IPS-20b (cell line): ENCODE measurements around the gene ARAF.
A peak's percentile ranks its signal among the peaks of the same experiment; 100 is the strongest.

ENCODE experiments used
- H3K27ac ChIP-seq: one replicate; pipeline ENCODE4 v1.5.1; 2013; ENCODE audit warnings: low read length
- H3K27me3 ChIP-seq: 2 replicates; pipeline ENCODE4 v1.6.1; 2013; ENCODE audit warnings: mild to moderate bottlenecking, low read length, inconsistent platforms; ENCODE audit not compliant: insufficient read depth
- H3K36me3 ChIP-seq: 2 replicates; pipeline ENCODE4 v1.6.1; 2013; ENCODE audit warnings: low read depth, mild to moderate bottlenecking, inconsistent platforms, low read length, moderate library complexity; ENCODE audit not compliant: insufficient read depth
- H3K4me1 ChIP-seq: 2 replicates; pipeline ENCODE4 v1.6.1; 2013; ENCODE audit warnings: mild to moderate bottlenecking, control low read depth, inconsistent platforms, low read length, moderate library complexity; ENCODE audit not compliant: insufficient read depth
- H3K4me3 ChIP-seq: 2 replicates; pipeline ENCODE4 v1.5.1; 2013; ENCODE audit warnings: mild to moderate bottlenecking, low read length, inconsistent platforms
- H3K9ac ChIP-seq: 2 replicates; pipeline ENCODE4 v1.6.1; 2013; ENCODE audit warnings: low read depth, mild to moderate bottlenecking, inconsistent platforms, low read length, moderate library complexity
- H3K9me3 ChIP-seq: 2 replicates; pipeline ENCODE4 v1.6.1; 2013; ENCODE audit warnings: mild to moderate bottlenecking, low read depth, low read length, inconsistent platforms; ENCODE audit not compliant: insufficient read depth

Gene ARAF

DNA sequence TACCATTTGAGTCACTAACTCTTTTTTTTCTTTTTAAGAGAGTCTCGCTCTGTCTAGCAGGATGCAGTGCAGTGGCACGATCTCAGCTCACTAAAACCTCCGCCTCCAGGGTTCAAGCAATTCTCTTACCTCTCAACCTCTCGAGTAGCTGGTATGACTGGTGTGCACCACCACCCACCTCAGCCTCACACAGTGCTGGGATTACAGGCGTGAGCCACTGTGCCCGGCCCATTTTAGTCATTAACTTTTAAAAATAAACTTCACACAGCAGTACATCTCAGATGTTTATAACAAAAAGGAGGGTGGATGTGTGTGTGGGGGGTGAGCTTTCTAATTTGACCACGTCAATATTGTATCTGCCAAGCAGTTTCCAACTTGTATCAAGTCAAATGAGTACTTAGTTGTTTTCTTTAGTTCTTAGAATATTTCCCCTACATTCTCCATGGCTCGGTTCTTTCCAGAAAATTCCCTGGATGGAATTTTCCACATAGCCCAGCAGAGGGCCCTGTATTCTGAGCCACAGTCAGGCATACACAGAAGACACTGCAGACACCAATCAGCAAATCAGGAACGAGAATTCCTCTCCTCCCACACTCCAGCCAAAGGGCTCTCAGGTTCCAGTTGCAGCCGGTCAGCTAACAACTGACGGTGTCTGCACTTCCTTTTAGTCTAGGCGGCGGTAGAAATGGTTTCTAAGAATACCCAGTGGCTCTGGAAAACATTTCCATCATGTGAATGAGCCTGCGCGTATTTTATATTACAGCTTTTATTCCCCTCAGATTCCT lies 20.1 kb upstream of the ARAF start:
- Histone ChIP-seq H3K9me3 (no peaks in the 10 kb centered on the region), H3K27ac (no peak overlapping the region), H3K27me3 (no peaks in the 10 kb centered on the region), H3K4me1 (no peaks in the 10 kb centered on the region; the same call in 1 of the 2 replicates), H3K9ac (peak overlapping the region; percentile 58; the same call in 1 of the 2 replicates), H3K36me3 (no peaks in the 10 kb centered on the region), H3K4me3 (no peak overlapping the region)

GRCh38 chrX:47543496-47543895 lies 17.5 kb upstream of the ARAF start:
- no peaks in the 10 kb centered on the region for H3K9me3 ChIP-seq
- no peak overlapping the region for H3K4me3 ChIP-seq
- H3K27ac ChIP-seq, result no peak overlapping the region
- no peaks in the 10 kb centered on the region for H3K27me3 ChIP-seq
- H3K9ac ChIP-seq, result no peak overlapping the region
- H3K4me1 ChIP-seq, result no peaks in the 10 kb centered on the region; the same call in 1 of the 2 replicates
- H3K36me3 ChIP-seq, result no peaks in the 10 kb centered on the region

DNA sequence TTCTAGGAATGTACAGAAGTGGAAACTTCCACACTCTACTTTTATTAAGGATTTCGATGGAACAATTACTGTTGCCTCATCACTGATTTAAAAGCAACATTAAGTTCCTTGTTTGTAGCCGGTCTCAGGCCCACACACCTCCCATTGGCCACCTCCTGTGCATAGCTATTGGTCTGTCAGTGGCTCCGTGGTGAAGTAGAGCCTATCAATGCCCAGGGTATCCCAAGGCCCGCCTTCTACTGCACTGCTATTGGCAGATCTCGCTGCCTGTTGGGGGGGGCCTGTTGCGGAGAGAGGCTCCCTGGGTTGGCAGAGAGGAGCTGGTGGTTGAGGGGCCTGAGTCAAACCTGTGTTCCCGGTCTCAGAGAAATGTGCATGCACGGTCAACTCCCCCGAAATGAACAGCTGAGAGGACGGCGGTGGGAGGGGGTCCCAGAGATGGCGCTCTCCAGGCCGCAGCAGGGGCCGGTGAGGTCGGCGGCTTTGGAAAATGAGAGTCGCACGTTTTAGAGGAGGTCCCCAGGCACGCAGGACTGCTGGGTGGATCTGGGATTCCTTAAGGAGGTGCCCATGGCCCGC lies 4.9 kb upstream of the ARAF start:
- H3K36me3 ChIP-seq, result no peaks in the 10 kb centered on the region
- H3K4me1 ChIP-seq, result no peaks in the 10 kb centered on the region; the same call in 1 of the 2 replicates
- H3K27me3 ChIP-seq, result no peaks in the 10 kb centered on the region
- H3K4me3 ChIP-seq, result peak overlapping the region; percentile 74
- peak overlapping the region; percentile 71 for H3K27ac ChIP-seq
- peak overlapping the region; percentile 86; the same call in 1 of the 2 replicates for H3K9ac ChIP-seq
- no peaks in the 10 kb centered on the region for H3K9me3 ChIP-seq

GRCh38 chrX:47558436-47558835 lies 2.6 kb upstream of the ARAF start:
- no peak overlapping the region for H3K27ac ChIP-seq
- H3K36me3 ChIP-seq, result peaks cover 10% of the 10 kb centered on the region; the same call in 1 of the 2 replicates

GRCh38 chrX:47560179-47560933 lies 649 bp upstream of the ARAF start:
- Histone ChIP-seq H3K4me1 (no peaks in the 10 kb centered on the region; the same call in 1 of the 2 replicates), H3K4me3 (peak overlapping the region; percentile 93), H3K9ac (peak overlapping the region; percentile 73), H3K27ac (no peak overlapping the region), H3K27me3 (no peaks in the 10 kb centered on the region), H3K9me3 (no peaks in the 10 kb centered on the region), H3K36me3 (peaks cover 29% of the 10 kb centered on the region)

More at GRCh38 chrX:47558436-47558835, 2.6 kb upstream of the ARAF start:
- Histone ChIP-seq H3K9ac (no peak overlapping the region), H3K4me3 (no peak overlapping the region), H3K9me3 (no peaks in the 10 kb centered on the region), H3K27me3 (no peaks in the 10 kb centered on the region), H3K4me1 (no peaks in the 10 kb centered on the region; the same call in 1 of the 2 replicates)

- H3K9me3 ChIP-seq, result no peaks in the 10 kb centered on the region
- H3K27me3 ChIP-seq, result no peaks in the 10 kb centered on the region
- no peak overlapping the region for H3K27ac ChIP-seq
- H3K4me3 ChIP-seq, result peak overlapping the region; percentile 93
- peaks cover 32% of the 10 kb centered on the region for H3K36me3 ChIP-seq
- H3K4me1 ChIP-seq, result no peaks in the 10 kb centered on the region; the same call in 1 of the 2 replicates
- peak overlapping the region; percentile 82; the same call in 1 of the 2 replicates for H3K9ac ChIP-seq
Measured at GRCh38 chrX:47561659-47562151, 700 bp downstream of the ARAF start.

DNA sequence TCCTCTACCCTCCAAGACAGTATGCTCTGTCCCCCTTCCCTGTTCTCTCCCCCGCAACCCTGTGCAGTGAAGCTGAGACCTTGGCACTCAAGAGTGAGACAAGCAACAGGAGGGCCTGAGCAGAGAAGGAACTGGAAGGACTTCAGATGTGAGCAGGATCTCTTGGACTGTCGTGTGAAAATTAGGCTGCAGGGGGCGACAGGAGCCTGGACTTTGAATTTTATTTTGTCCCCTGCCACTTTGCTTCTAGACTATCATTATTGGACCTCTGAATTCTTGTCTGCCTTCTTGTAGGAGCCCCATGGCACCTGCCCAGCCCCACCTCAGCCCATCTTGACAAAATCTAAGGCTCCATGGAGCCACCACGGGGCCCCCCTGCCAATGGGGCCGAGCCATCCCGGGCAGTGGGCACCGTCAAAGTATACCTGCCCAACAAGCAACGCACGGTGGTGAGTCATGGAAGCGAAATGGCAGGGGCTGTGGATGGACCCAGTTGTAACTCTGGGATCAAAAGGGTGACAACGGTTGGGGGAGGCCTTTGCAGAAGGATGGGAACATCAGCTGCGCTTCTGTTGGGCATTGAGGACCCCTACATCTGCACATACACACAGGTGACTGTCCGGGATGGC lies 1.7 kb downstream of the ARAF start:
- peaks cover 42% of the 10 kb centered on the region for H3K36me3 ChIP-seq
- no peaks in the 10 kb centered on the region for H3K27me3 ChIP-seq
- no peak overlapping the region for H3K4me3 ChIP-seq
- no peaks in the 10 kb centered on the region for H3K9me3 ChIP-seq
- no peak overlapping the region for H3K9ac ChIP-seq
- H3K27ac ChIP-seq, result no peak overlapping the region
- no peaks in the 10 kb centered on the region for H3K4me1 ChIP-seq

DNA sequence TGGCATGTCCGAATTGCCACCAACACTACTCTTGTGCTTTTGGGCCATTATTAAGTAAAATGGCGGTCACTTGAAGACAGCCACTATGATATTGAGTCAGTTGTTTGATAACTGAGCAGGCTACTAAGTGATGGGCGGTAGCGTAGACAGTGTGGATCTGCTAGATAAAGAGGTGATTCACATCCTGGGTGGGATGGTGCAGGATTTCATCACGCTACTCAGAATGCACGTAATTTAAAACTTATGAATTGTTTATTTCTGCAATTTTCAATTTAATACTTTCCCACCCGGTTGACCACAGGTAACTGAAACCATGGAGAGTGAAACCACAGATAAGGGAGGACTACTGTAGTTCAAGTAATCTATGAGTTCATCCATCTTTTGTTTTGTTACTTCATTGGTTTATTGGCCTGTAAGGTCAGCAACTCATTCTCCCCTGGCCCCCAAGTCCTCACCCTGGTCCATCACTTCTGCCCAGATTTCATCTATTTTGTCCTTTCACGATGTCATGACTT lies 2.9 kb downstream of the ARAF start:
- Histone ChIP-seq H3K27ac (no peak overlapping the region), H3K9ac (no peak overlapping the region), H3K4me3 (no peak overlapping the region), H3K36me3 (peaks cover 52% of the 10 kb centered on the region), H3K9me3 (no peaks in the 10 kb centered on the region), H3K4me1 (no peaks in the 10 kb centered on the region), H3K27me3 (no peaks in the 10 kb centered on the region)

DNA sequence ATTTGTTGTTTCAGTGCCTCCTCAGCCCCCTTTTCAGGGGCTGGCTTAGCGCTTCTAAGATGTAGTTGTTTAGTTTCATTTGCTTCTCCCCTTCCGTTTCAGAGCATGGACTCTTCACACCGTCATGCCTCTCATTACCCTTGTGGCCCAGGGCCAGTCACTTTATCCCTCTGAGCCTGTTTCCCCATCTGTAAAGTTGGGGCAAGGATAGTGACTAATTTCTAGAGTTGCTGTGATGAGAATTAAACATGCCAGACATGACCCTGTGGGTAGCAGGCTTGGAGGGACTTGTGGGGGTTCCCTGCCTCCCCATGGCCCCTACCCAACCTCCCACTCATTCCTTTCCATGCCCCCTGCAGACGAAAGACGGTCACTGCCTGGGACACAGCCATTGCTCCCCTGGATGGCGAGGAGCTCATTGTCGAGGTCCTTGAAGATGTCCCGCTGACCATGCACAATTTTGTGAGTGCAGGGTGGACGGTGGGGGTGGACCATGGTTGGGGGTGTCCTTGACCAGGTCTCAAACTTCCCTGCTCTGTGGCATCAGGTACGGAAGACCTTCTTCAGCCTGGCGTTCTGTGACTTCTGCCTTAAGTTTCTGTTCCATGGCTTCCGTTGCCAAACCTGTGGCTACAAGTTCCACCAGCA lies 3.6 kb downstream of the ARAF start:
- H3K36me3 ChIP-seq, result peaks cover 56% of the 10 kb centered on the region
- no peak overlapping the region for H3K4me3 ChIP-seq
- H3K9ac ChIP-seq, result no peak overlapping the region
- H3K27ac ChIP-seq, result no peak overlapping the region
- H3K9me3 ChIP-seq, result no peaks in the 10 kb centered on the region
- no peaks in the 10 kb centered on the region for H3K4me1 ChIP-seq
- H3K27me3 ChIP-seq, result no peaks in the 10 kb centered on the region

DNA sequence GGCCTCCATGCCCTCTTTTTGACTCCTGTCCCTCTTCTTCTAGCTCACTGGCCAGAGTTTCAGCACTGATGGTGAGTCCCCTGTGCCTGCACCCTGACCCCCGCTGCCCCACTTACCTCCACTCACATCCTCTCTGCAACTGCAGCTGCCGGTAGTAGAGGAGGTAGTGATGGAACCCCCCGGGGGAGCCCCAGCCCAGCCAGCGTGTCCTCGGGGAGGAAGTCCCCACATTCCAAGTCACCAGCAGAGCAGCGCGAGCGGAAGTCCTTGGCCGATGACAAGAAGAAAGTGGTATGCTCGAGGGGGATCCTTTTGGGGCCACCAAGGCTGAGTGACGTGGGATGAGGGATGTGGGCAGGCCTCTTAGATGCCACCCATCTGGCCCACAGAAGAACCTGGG lies 5.8 kb downstream of the ARAF start:
- Histone ChIP-seq H3K4me3 (no peak overlapping the region), H3K9ac (no peak overlapping the region), H3K36me3 (peaks cover 73% of the 10 kb centered on the region), H3K9me3 (no peaks in the 10 kb centered on the region), H3K4me1 (no peaks in the 10 kb centered on the region), H3K27ac (no peak overlapping the region), H3K27me3 (no peaks in the 10 kb centered on the region)
